PFSK-1 (cell line): ENCODE results near the gene UBA7.

ENCODE experiments used
- FOXP2 ChIP-seq: optimal IDR thresholded peaks from 2 replicates; pipeline ENCODE3; 2011; ENCODE audit warnings: borderline replicate concordance, control low read depth, inconsistent platforms; ENCODE audit not compliant: insufficient read depth; ENCODE audit errors: extremely low read length, extremely low read depth
- POLR2AphosphoS5 ChIP-seq: IDR thresholded peaks from 2 replicates; pipeline ENCODE4 v1.6.1; 2012; ENCODE audit warnings: low read depth, mild to moderate bottlenecking, control low read depth, low read length, moderate library complexity
- REST ChIP-seq, 2 experiments: IDR thresholded peaks; 2 replicates each; pipeline versions ENCODE4 v1.6.1 to v1.8.0; 2011 to 2012; ENCODE audit warnings: low read depth in 2 of 2, low read length in 2 of 2, control low read depth in 1 of 2, inconsistent platforms in 1 of 2, mild to moderate bottlenecking in 1 of 2, moderate library complexity in 1 of 2; ENCODE audit not compliant: insufficient read depth in 1 of 2
- SIN3A ChIP-seq: IDR thresholded peaks from 2 replicates; pipeline ENCODE4 v1.6.1; 2012; ENCODE audit warnings: mild to moderate bottlenecking, low read length, moderate library complexity, borderline replicate concordance; ENCODE audit not compliant: insufficient read depth
- TAF1 ChIP-seq: IDR thresholded peaks from 2 replicates; pipeline ENCODE4 v1.6.1; 2012; ENCODE audit warnings: low read length, control low read depth, borderline replicate concordance; ENCODE audit not compliant: insufficient read depth

The UBA7 gene

GRCh38 chr3:49844464-49845183 lies 30.9 kb upstream of the UBA7 start:
- TF ChIP-seq SIN3A, result no peak
- TF ChIP-seq FOXP2, result no peak
- TF ChIP-seq REST (IDR thresholded peaks at IDR 0.05; ENCODE audit: insufficient read depth in 1 of 2, low read depth in 2 of 2, low read length in 2 of 2), result no peak
- no peak for TF ChIP-seq POLR2AphosphoS5
- TF ChIP-seq TAF1, result no peak

- TF ChIP-seq TAF1, result no peak
- no peak for TF ChIP-seq POLR2AphosphoS5
- TF ChIP-seq REST (IDR thresholded peaks at IDR 0.05; ENCODE audit: insufficient read depth in 1 of 2, low read depth in 2 of 2, low read length in 2 of 2), result no peak
- TF ChIP-seq FOXP2, result no peak
These were observed 29.2 kb upstream of the UBA7 start for GRCh38 chr3:49842843-49843517.

DNA sequence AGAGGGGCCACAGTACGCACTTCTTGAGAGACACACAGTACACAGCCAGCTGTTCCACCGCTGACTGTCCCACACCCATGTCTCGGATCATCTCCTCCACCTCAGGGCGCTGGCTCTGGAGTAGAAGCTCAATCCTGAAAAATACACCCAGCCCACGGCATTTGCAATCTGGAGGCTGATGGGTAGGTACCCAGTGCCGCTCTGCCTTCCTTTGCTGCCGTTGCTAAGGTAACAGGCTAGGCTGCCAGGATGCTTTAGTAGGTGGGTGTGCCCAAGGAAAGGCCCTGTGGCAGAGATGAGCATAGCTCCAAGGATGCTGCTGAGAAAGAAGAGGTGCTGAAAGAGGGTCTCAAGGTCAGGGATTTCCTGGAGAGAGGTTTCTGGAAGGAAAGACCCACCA lies 28.1 kb upstream of the UBA7 start:
- no peak for TF ChIP-seq FOXP2
- no peak for TF ChIP-seq TAF1
- no peak for TF ChIP-seq SIN3A

DNA sequence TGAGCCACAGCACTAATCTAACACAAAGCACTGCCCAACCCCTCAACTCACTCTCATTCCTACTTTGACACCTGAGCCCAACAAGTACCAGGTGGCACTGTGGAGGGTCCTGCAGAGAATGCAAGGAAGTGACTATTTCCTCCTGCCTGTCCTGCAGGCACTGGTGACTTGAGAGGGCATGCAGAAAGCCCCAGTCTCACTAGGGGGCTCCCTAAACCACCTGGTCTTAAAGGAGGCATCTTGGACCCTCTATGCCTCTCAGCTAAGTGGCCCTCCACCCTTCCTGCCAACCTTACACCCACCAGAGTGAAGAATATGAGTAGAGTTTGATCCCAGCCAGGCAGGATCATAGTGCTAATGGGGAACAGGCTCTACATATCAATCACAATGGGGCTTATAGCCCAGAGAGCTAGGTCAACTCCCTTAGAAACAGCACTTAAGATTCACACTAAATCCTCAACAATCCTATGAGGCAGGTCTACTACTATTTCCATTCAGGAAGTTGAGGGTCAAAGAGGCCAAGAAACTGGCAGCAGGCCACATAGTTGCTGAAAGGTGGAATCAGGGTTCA lies 27.5 kb upstream of the UBA7 start:
- TF ChIP-seq SIN3A, result no peak
- TF ChIP-seq TAF1, result no peak
- no peak for TF ChIP-seq REST (IDR thresholded peaks at IDR 0.05; ENCODE audit: insufficient read depth in 1 of 2, low read depth in 2 of 2, low read length in 2 of 2)
- TF ChIP-seq FOXP2, result no peak
- TF ChIP-seq POLR2AphosphoS5, result no peak

GRCh38 chr3:49840388-49840787 lies 26.6 kb upstream of the UBA7 start:
- TF ChIP-seq TAF1 (no peak), POLR2AphosphoS5 (no peak), FOXP2 (no peak), SIN3A (no peak), REST (IDR thresholded peaks at IDR 0.05; ENCODE audit: insufficient read depth in 1 of 2, low read depth in 2 of 2, low read length in 2 of 2) (no peak)
